SU-DHL-6 (cell line): ENCODE results near the gene ZMIZ1.

Experiments
- H2AFZ ChIP-seq: fragments of 200-600 bp; sonication (generic); 2 replicates; pipeline ENCODE4 v1.6.1; 2014; ENCODE audit warnings: low read depth, mild to moderate bottlenecking, moderate library complexity, mixed read lengths, antibody characterized with exemption, low read length; ENCODE audit not compliant: severe bottlenecking
- H3F3A ChIP-seq: fragments of 200-600 bp; shearing (Covaris generic); 2 replicates; pipeline ENCODE4 v1.6.0; 2016; ENCODE audit warnings: antibody characterized with exemption, mild to moderate bottlenecking; ENCODE audit not compliant: insufficient read depth
- H3K27ac ChIP-seq: fragments of 200-600 bp; sonication (generic); 2 replicates; pipeline ENCODE4 v1.5.1; 2016; ENCODE audit warnings: low read depth, mild to moderate bottlenecking, low read length, moderate library complexity, mixed read lengths
- H3K27me3 ChIP-seq: fragments of 200-600 bp; sonication (generic), shearing (Covaris generic); 2 replicates; pipeline ENCODE4 v1.6.0; 2014; ENCODE audit warnings: mild to moderate bottlenecking, low read length
- H3K36me3 ChIP-seq: fragments of 200-600 bp; sonication (generic); 2 replicates; pipeline ENCODE4 v1.6.1; 2014; ENCODE audit warnings: mild to moderate bottlenecking, low read length, mixed read lengths
- H3K4me2 ChIP-seq: fragments of 300-600, 200-600 bp; shearing (Covaris generic), sonication (generic); 2 replicates; pipeline ENCODE4 v1.6.0; 2014; ENCODE audit warnings: low read length, low read depth, mild to moderate bottlenecking; ENCODE audit not compliant: poor library complexity, severe bottlenecking
- H3K4me3 ChIP-seq: fragments of 200-600 bp; sonication (generic); 2 replicates; pipeline ENCODE4 v1.5.1; 2014; ENCODE audit warnings: antibody characterized with exemption, low read length, mild to moderate bottlenecking, mixed read lengths; ENCODE audit not compliant: insufficient read depth, poor library complexity, severe bottlenecking
- H3K79me2 ChIP-seq: fragments of 200-600 bp; sonication (generic); 2 replicates; pipeline ENCODE4 v1.6.1; 2014; ENCODE audit warnings: mild to moderate bottlenecking, low read length, moderate library complexity; ENCODE audit not compliant: insufficient read depth
- H3K9ac ChIP-seq: fragments of 200-600 bp; sonication (generic); 2 replicates; pipeline ENCODE4 v1.7.0; 2014; ENCODE audit warnings: mild to moderate bottlenecking, low read length
- H3K9me2 ChIP-seq: fragments of 200-600 bp; sonication (generic); replicated peaks from 2 replicates; pipeline ENCODE4 v1.6.1; 2014; ENCODE audit warnings: low read length; ENCODE audit not compliant: insufficient read depth
- H3K9me3 ChIP-seq: fragments of 200-600 bp; sonication (generic); 2 replicates; pipeline ENCODE4 v1.6.1; 2014; ENCODE audit warnings: low read length, mixed read lengths; ENCODE audit not compliant: insufficient read depth
- H4K20me1 ChIP-seq: fragments of 200-600 bp; sonication (generic); 2 replicates; pipeline ENCODE4 v1.6.1; 2014; ENCODE audit warnings: low read depth, mild to moderate bottlenecking, antibody characterized with exemption, low read length, moderate library complexity, mixed read lengths
- EZH2phosphoT487 ChIP-seq: fragments of 200-600 bp; sonication (generic), shearing (Covaris generic); conservative IDR thresholded peaks from 2 replicates; pipeline ENCODE4 v1.6.1; 2018; ENCODE audit warnings: mild to moderate bottlenecking, antibody characterized with exemption, low read length, moderate library complexity, mixed read lengths
- TF ChIP-seq, protein P1 (sequence below): fragments of 200-600 bp; sonication (generic); IDR thresholded peaks from one replicate; pipeline ENCODE4 v1.5.1; 2017; ENCODE audit warnings: antibody characterized with exemption, mild to moderate bottlenecking, low read length, moderate library complexity; ENCODE audit not compliant: insufficient read depth, poor library complexity, severe bottlenecking

Gene ZMIZ1

DNA sequence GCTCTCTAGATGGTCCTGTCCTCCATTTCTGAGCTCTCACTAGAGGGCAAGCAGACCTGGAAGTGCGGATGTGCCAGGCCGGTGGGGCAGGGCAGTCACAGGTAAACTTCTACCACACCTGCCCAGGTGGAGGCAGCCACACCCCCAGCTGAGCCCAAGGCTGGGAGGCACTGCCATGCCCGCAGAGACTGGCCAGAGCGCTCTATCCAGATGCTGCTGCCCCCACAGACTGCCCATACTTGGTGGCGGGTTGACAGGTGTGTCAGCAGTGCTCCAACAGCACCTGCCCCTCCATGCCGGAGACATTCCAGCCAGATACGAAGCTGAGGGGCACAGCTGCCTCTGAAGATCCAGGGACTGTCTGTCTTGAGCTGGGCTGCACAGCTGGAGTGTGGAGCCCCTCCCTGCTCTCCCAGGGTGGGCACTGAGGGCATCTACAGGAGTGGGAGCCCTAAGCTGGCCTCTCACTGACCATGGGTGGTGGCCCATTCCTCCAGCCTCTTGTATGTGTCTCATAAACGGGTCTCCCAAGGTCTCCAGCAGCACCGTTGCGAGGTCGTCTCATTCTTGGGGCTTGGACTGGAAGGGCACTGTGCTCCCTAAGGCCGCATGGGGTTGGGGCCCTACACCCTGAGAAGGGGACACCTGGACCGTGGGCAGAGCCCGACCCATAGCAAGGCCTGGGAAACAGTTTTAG is 240.4 kb downstream of the ZMIZ1 start:
- H4K20me1 ChIP-seq: no peaks in the 10 kb centered on the region
- no peak overlapping the region for H3K27ac ChIP-seq
- no peaks in the 10 kb centered on the region for H3K27me3 ChIP-seq
- no peaks in the 10 kb centered on the region for H3K36me3 ChIP-seq
- H3K9ac ChIP-seq: no peak overlapping the region
- no peak overlapping the region for H3K4me2 ChIP-seq
- no peak overlapping the region for H3K4me3 ChIP-seq
- H3K9me3 ChIP-seq: no peaks in the 10 kb centered on the region
- no peaks in the 10 kb centered on the region for H3F3A ChIP-seq
- H2AFZ ChIP-seq: no peak overlapping the region
- no peak for TF ChIP-seq EZH2phosphoT487
- TF ChIP-seq, protein P1, sequence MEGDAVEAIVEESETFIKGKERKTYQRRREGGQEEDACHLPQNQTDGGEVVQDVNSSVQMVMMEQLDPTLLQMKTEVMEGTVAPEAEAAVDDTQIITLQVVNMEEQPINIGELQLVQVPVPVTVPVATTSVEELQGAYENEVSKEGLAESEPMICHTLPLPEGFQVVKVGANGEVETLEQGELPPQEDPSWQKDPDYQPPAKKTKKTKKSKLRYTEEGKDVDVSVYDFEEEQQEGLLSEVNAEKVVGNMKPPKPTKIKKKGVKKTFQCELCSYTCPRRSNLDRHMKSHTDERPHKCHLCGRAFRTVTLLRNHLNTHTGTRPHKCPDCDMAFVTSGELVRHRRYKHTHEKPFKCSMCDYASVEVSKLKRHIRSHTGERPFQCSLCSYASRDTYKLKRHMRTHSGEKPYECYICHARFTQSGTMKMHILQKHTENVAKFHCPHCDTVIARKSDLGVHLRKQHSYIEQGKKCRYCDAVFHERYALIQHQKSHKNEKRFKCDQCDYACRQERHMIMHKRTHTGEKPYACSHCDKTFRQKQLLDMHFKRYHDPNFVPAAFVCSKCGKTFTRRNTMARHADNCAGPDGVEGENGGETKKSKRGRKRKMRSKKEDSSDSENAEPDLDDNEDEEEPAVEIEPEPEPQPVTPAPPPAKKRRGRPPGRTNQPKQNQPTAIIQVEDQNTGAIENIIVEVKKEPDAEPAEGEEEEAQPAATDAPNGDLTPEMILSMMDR: no peak
- H3K79me2 ChIP-seq: no peaks in the 10 kb centered on the region
- no peaks in the 10 kb centered on the region for H3K9me2 ChIP-seq

DNA sequence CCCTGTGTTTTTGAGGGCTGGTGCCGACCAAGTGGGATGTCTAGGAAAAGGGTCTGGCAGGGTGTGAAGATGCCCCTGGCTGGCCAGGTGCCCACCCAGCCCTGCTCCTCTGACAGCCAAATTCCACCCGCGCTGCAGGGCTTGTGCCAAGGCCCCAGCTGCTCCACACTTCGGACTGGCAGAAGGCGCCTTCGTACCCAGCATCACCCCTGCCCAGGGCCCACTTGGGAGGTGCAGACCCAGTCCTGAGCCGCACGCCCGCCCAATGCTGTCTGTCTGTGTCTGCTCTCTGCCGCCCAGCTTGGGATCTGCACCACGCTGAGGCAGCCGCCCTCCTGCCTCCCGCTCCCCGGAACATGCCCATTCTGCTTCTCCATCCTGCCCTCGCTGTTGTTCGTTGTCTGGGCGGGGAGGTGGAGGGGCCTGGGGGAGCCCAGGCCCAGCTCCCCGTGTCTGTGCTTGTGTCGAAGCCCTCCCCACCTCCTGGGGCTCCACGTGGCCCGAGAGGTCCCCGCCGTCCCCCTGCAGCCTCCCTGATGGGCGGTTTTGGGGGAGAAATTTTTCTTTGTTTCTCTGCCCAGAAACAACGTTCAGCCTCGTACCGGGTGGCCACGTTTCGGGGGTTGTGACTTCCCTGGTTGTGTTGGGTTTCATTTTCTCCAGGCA is 241.6 kb downstream of the ZMIZ1 start:
- no peak overlapping the region for H3K27ac ChIP-seq
- H3K79me2 ChIP-seq: no peaks in the 10 kb centered on the region
- H2AFZ ChIP-seq: no peak overlapping the region

DNA sequence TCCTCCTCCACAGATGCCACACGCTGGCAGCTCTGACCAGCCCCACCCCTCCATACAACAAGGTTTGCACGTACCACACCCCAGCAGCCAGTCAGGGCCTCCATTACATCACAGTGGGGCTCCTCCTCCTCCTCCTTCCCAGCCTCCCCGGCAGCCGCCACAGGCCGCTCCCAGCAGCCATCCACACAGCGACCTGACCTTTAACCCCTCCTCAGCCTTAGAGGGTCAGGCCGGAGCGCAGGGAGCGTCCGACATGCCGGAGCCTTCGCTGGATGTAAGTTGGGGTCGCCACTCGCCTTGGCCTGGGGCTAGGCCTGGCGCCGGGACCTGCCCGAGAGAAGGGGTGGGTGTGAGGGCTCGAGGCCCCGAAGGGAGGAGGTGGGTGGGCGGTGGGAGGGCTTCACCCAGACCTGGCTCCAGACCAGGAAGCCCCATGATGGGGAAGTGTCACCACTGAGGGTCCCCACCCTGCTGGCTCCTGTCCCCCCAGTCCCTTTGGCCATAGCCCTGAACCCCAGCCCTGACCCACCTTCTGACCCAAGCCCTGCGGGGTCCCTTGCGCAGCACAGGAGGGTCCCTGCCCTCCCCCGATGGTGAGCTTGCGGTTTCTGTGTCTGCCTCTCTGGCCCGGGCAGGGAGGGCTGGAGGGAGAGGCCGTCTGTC is 242.3 kb downstream of the ZMIZ1 start:
- no peaks in the 10 kb centered on the region for H3K36me3 ChIP-seq

More for the DNA sequence above, 241.6 kb downstream of the ZMIZ1 start:
- Histone ChIP-seq H3K9ac (no peak overlapping the region), H3K27me3 (no peaks in the 10 kb centered on the region), H3K9me3 (no peaks in the 10 kb centered on the region), H3K9me2 (no peaks in the 10 kb centered on the region), H3K4me2 (no peak overlapping the region), H4K20me1 (no peaks in the 10 kb centered on the region), H3F3A (no peaks in the 10 kb centered on the region), H3K4me3 (no peak overlapping the region), H3K36me3 (no peaks in the 10 kb centered on the region)
- TF ChIP-seq EZH2phosphoT487: no peak
- TF ChIP-seq, protein P1: no peak

More for the DNA sequence above, 242.3 kb downstream of the ZMIZ1 start:
- TF ChIP-seq EZH2phosphoT487: no peak
- TF ChIP-seq, protein P1: no peak
- no peak overlapping the region for H3K4me3 ChIP-seq
- H3K9me2 ChIP-seq: no peaks in the 10 kb centered on the region
- H3F3A ChIP-seq: no peaks in the 10 kb centered on the region
- H4K20me1 ChIP-seq: no peaks in the 10 kb centered on the region
- no peak overlapping the region for H2AFZ ChIP-seq
- no peak overlapping the region for H3K27ac ChIP-seq
- H3K79me2 ChIP-seq: no peaks in the 10 kb centered on the region
- no peaks in the 10 kb centered on the region for H3K27me3 ChIP-seq
- no peaks in the 10 kb centered on the region for H3K9me3 ChIP-seq
- no peak overlapping the region for H3K9ac ChIP-seq
- H3K4me2 ChIP-seq: no peak overlapping the region
